B cell (primary cell): ENCODE measurements around the gene TAPBPL. TPM values are rescaled to one million over a fixed set of nuclear protein-coding genes. Genes with fewer than 3 reads are reported as not detected.
A peak's percentile ranks its signal among the peaks of the same experiment; 100 is the strongest.

Source experiments
- ATAC-seq: fragments of 200-7000 bp; cut with Tn5 transposase; one replicate; pipeline ENCODE4 v1.10.0; 2021; ENCODE audit warnings: low read depth, mild to moderate bottlenecking, moderate number of reproducible peaks, moderate library complexity
- CTCF ChIA-PET: fragments of 350-600 bp; sonication (Branson Sonifier 250); formaldehyde crosslinking; loops from one replicate; lab custom pipeline; 2021; ENCODE audit warnings: antibody characterized with exemption, inconsistent platforms; lab: Charles Lee
- POLR2A ChIA-PET: fragments of 350-600 bp; sonication (Branson Sonifier 250); formaldehyde crosslinking; loops from one replicate; lab custom pipeline; 2021; ENCODE audit warnings: antibody characterized with exemption; lab: Charles Lee
- DNase-seq: peaks from one replicate; pipeline ENCODE4 v3.0.0; 2013
- H2AFZ ChIP-seq: 2 replicates; pipeline ENCODE4 v1.6.1; 2012; ENCODE audit warnings: mild to moderate bottlenecking, low read depth, low read length; ENCODE audit not compliant: insufficient read depth, poor library complexity, severe bottlenecking
- H3K27ac ChIP-seq, 2 donors: 1 replicate in 1 of 2; 2 replicates in 1 of 2; pipeline ENCODE4 v1.5.1; 2012 to 2013; ENCODE audit warnings: low read length in 2 of 2, mild to moderate bottlenecking in 2 of 2, moderate library complexity in 1 of 2
- H3K27me3 ChIP-seq, 4 experiments: fragments of 200-600 bp in 1 of 4; sonication (generic) in 1 of 4; replicated peaks in 1 of 4; 1 replicate in 2 of 4; 2 replicates in 2 of 4; pipeline versions ENCODE4 v1.6.1 to v1.7.0; 2013 to 2016; ENCODE audit warnings: low read length in 3 of 4, mild to moderate bottlenecking in 2 of 4, mixed read lengths in 1 of 4, moderate library complexity in 1 of 4; ENCODE audit not compliant: insufficient read depth in 4 of 4, control insufficient read depth in 3 of 4; ENCODE audit errors: control extremely low read depth in 1 of 4
- H3K36me3 ChIP-seq, 2 experiments: replicated peaks in 1 of 2; 1 replicate in 1 of 2; 2 replicates in 1 of 2; pipeline versions ENCODE4 v1.6.1 to v1.7.1; 2013; ENCODE audit warnings: low read length in 1 of 2; ENCODE audit not compliant: insufficient read depth in 2 of 2, control insufficient read depth in 1 of 2; ENCODE audit errors: control extremely low read depth in 1 of 2, extremely low read depth in 1 of 2
- H3K4me1 ChIP-seq, 2 donors: fragments of 200-600 bp in 1 of 2; sonication (generic) in 1 of 2; 1 replicate in 1 of 2; 2 replicates in 1 of 2; pipeline versions ENCODE4 v1.5.1 to v1.6.1; 2013 to 2017; ENCODE audit warnings: low read length in 2 of 2; ENCODE audit not compliant: control insufficient read depth in 2 of 2, insufficient read depth in 2 of 2
- H3K4me2 ChIP-seq: replicated peaks from 2 replicates; pipeline ENCODE3; 2012; ENCODE audit warnings: mild to moderate bottlenecking, low read depth, low read length; ENCODE audit not compliant: poor library complexity, severe bottlenecking
- H3K4me3 ChIP-seq, 5 experiments: fragments of 200-600 bp in 1 of 5; sonication (generic) in 1 of 5; 1 replicate in 3 of 5; 2 replicates in 2 of 5; pipeline versions ENCODE4 v1.5.1 to v1.7.0; 2011 to 2016; ENCODE audit warnings: low read length in 4 of 5, mild to moderate bottlenecking in 4 of 5, low read depth in 2 of 5, control low read depth in 1 of 5, moderate library complexity in 1 of 5; ENCODE audit not compliant: insufficient read depth in 1 of 5; ENCODE audit errors: control extremely low read depth in 1 of 5, extremely low read depth in 1 of 5
- H3K79me2 ChIP-seq: fragments of 200-600 bp; sonication (generic); one replicate; pipeline ENCODE4 v1.6.0; 2016; ENCODE audit warnings: low read length; ENCODE audit not compliant: control insufficient read depth, insufficient read depth
- H3K9ac ChIP-seq: fragments of 200-600 bp; sonication (generic); 2 replicates; pipeline ENCODE4 v1.6.1; 2017; ENCODE audit warnings: mild to moderate bottlenecking, low read length, moderate library complexity
- H3K9me3 ChIP-seq, 3 donors: one replicate each; pipeline versions ENCODE4 v1.6.1 to v1.7.1; 2013; ENCODE audit warnings: low read length in 2 of 3; ENCODE audit not compliant: control insufficient read depth in 2 of 3, insufficient read depth in 1 of 3; ENCODE audit errors: control extremely low read depth in 1 of 3
- H4K20me1 ChIP-seq: 2 replicates; pipeline ENCODE4 v1.6.0; 2012; ENCODE audit warnings: mild to moderate bottlenecking, low read length; ENCODE audit not compliant: insufficient read depth, control insufficient read depth, poor library complexity, severe bottlenecking
- H3K27ac Mint-ChIP-seq: one replicate; pipeline ENCODE4 v1.8.0; 2021; ENCODE audit warnings: mixed read lengths
- H3K27me3 Mint-ChIP-seq: one replicate; pipeline ENCODE4 v1.8.0; 2021; ENCODE audit warnings: mixed read lengths
- H3K4me1 Mint-ChIP-seq: one replicate; pipeline ENCODE4 v1.8.0; 2021; ENCODE audit warnings: mixed read lengths
- H3K4me3 Mint-ChIP-seq: one replicate; pipeline ENCODE4 v1.8.0; 2021; ENCODE audit warnings: mixed read lengths
- H3K9me3 Mint-ChIP-seq: one replicate; pipeline ENCODE4 v1.8.0; 2022; ENCODE audit warnings: mixed read lengths; ENCODE audit not compliant: insufficient read depth
- CTCF ChIP-seq: fragments of 200-600 bp; IDR thresholded peaks from one replicate; pipeline ENCODE4 v1.8.0; 2022; ENCODE audit warnings: antibody characterized with exemption, mild to moderate bottlenecking
- EZH2 ChIP-seq: IDR thresholded peaks from 2 replicates; pipeline ENCODE4 v1.6.1; 2012; ENCODE audit warnings: borderline replicate concordance, low read depth, mild to moderate bottlenecking, moderate library complexity, low read length; ENCODE audit not compliant: insufficient read depth, poor library complexity, severe bottlenecking
- WGBS: methylation state at CpG from one replicate; pipeline ENCODE4 v1.1.5; 2013; ENCODE audit warnings: missing lambda C conversion rate; ENCODE audit not compliant: insufficient coverage; 5-methylcytosine and 5-hydroxymethylcytosine counted together
- intact Hi-C: fragments of 100-400 bp; cut with micrococcal nuclease; formaldehyde crosslinking; loops from one replicate; pipeline ENCODE4 v1.10.0; 2022
- polyA plus RNA-seq: library from polyadenylated mRNA; depleted of rRNA; stranded (reverse); fragments of >200 nt; gene quantifications from 2 replicates; pipeline ENCODE4 v1.2.3, GENCODE V29; 2012
- total RNA-seq, 2 donors: library from RNA; stranded (reverse); fragments of 120-200 nt in 1 of 2; gene quantifications; 1 replicate in 1 of 2; 2 replicates in 1 of 2; pipeline versions ENCODE4 v1.2.3 to v1.2.4, GENCODE V29; 2013 to 2022

Gene TAPBPL
- total and polyA plus RNA-seq, 2 donors (not counting 1 experiment from before 2014, with no cell fraction given), result 80.5 to 103 TPM

DNA sequence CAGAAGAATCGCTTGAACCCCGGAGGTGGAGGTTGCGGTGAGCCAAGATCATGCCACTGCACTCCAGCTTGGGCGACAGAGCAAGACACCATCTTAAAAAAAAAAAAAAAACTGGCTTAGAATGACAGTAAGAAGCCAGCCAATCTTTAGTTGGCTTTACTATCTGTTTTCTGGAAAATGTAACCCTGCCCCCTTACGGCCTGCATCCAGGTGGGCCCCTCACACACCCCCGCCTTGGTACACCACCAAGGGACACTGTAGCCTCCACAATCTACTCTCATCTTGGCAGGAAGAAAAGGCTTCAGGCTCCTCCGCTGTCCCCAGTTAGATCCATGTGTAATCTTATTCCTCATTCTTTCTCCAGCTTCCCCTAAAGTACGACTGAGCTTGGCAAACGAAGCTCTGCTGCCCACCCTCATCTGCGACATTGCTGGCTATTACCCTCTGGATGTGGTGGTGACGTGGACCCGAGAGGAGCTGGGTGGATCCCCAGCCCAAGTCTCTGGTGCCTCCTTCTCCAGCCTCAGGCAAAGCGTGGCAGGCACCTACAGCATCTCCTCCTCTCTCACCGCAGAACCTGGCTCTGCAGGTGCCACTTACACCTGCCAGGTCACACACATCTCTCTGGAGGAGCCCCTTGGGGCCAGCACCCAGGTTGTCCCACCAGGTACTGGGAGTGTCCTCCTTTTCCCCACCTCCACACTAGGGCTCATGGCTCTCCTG lies 6.6 kb downstream of the TAPBPL start:
- no peaks in the 10 kb centered on the region for H3K9me3 ChIP-seq
- no peak for DNase-seq
- no peak overlapping the region for H2AFZ ChIP-seq
- no peak overlapping the region for H3K4me2 ChIP-seq
- Mint-ChIP-seq H3K4me3 (no peak overlapping the region), H3K27me3 (no peaks in the 10 kb centered on the region), H3K9me3 (no peaks in the 10 kb centered on the region), H3K27ac (peak overlapping the region; percentile 88), H3K4me1 (peaks cover 73% of the 10 kb centered on the region)
- H3K36me3 ChIP-seq, result peaks cover 4 to 78% of the 10 kb centered on the region in 2 experiments
- no peak for ATAC-seq
- intact Hi-C loops, result no loop called here
- ChIA-PET CTCF (interaction anchor here (1.4 to 8.9 kb wide), 4 partner anchors 12 to 33 kb away, joined by 3 to 383 read pairs (median 60); partner anchors contain the start of gene CD27), POLR2A (interaction anchor here (0.5 to 4.8 kb wide), 5 partner anchors 7 to 32 kb away, joined by 3 to 72 read pairs (median 10); partner anchors contain the start of genes CD27 and VAMP1)
- no peak overlapping the region for H3K4me3 ChIP-seq
- no peak overlapping the region for H3K9ac ChIP-seq
- H3K27ac ChIP-seq, result peak overlapping the region in 1 of 2 donors; percentile 72
- TF ChIP-seq EZH2, result no peak
- no peak for TF ChIP-seq CTCF
- H3K27me3 ChIP-seq, result no peaks in the 10 kb centered on the region
- no peaks in the 10 kb centered on the region for H4K20me1 ChIP-seq
- peaks cover 53% of the 10 kb centered on the region for H3K79me2 ChIP-seq
- peaks cover 54 to 71% of the 10 kb centered on the region in 2 donors for H3K4me1 ChIP-seq
- 93% methylated on average over 9 of the region's 14 CpGs for WGBS

- Histone ChIP-seq H3K27ac (peak overlapping the region in 1 of 2 donors; percentile 72), H3K9me3 (no peaks in the 10 kb centered on the region), H3K79me2 (peaks cover 52% of the 10 kb centered on the region), H3K36me3 (peaks cover 4 to 80% of the 10 kb centered on the region in 2 experiments), H3K4me3 (no peak overlapping the region), H3K4me2 (no peak overlapping the region), H3K4me1 (peaks cover 58 to 74% of the 10 kb centered on the region in 2 donors), H3K9ac (no peak overlapping the region), H3K27me3 (no peaks in the 10 kb centered on the region), H4K20me1 (no peaks in the 10 kb centered on the region), H2AFZ (no peak overlapping the region)
- ATAC-seq (no peak), DNase-seq (no peak)
- Mint-ChIP-seq H3K4me1 (peaks cover 74% of the 10 kb centered on the region), H3K27ac (peak overlapping the region; percentile 88), H3K4me3 (peak overlapping the region; percentile 54), H3K9me3 (no peaks in the 10 kb centered on the region), H3K27me3 (no peaks in the 10 kb centered on the region)
- 100% methylated on average over 1 of the region's 2 CpGs for WGBS
- no peak for TF ChIP-seq CTCF
- TF ChIP-seq EZH2, result no peak
- intact Hi-C loops, result no loop called here
- ChIA-PET CTCF (interaction anchor here (8.4 to 8.9 kb wide), 2 partner anchors 14 to 34 kb away, joined by 115 to 383 read pairs; partner anchors contain the start of gene CD27), POLR2A (interaction anchor here (0.5 to 4.8 kb wide), 4 partner anchors 7 to 33 kb away, joined by 6 to 72 read pairs (median 31); partner anchors contain the start of genes CD27 and VAMP1)
These were observed 7.1 kb downstream of the TAPBPL start for GRCh38 chr12:6459004-6459337.
